Measurements from ENCODE around the gene PIGR. TPM values are rescaled to one million over a fixed set of nuclear protein-coding genes. Genes with fewer than 3 reads are reported as not detected.

Gene PIGR
- total and polyA plus RNA-seq, 2 donors from 2014 or later = 187 to 841 TPM

DNA sequence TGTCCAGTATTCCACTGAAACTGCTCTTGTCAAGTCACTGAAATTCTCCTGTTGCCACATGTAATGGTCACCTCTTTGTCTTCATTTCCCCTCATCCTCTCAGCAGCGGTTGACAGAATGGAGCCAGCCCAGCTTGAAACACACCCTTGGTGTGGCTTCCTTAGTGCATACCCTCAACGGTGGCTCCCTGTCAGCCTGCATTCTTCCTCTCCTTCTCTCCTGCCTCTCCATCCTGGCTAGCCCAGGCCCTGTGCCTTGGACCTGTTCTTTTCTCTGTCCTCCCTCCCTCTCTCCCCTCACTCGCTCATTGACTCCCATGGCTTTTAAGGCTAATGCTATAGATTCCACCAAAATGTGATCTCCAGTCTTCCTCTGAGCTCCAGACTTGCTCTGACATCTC, 28.2 kb downstream of the PIGR start:
- Histone ChIP-seq H3K4me1 (ENCODE audit: control insufficient read depth in 2 of 3, insufficient read depth in 2 of 3, low read depth in 1 of 3, low read length in 3 of 3) (no peaks in the 10 kb centered on the region), H3K9me3 (ENCODE audit: control insufficient read depth in 2 of 3, insufficient read depth in 1 of 3, low read length in 3 of 3) (no peaks in the 10 kb centered on the region), H3K4me3 (ENCODE audit: low read length in 3 of 3) (no peak overlapping the region), H3K27ac (ENCODE audit: low read depth in 2 of 2, low read length in 2 of 2) (no peak overlapping the region), H3K27me3 (ENCODE audit: control insufficient read depth, insufficient read depth, low read length) (no peaks in the 10 kb centered on the region), H3K9ac (ENCODE audit: low read length in 3 of 3) (no peak overlapping the region), H3K36me3 (ENCODE audit: control insufficient read depth in 2 of 3, insufficient read depth in 3 of 3, low read length in 3 of 3) (no peaks in the 10 kb centered on the region)
- TF ChIP-seq, protein P1, sequence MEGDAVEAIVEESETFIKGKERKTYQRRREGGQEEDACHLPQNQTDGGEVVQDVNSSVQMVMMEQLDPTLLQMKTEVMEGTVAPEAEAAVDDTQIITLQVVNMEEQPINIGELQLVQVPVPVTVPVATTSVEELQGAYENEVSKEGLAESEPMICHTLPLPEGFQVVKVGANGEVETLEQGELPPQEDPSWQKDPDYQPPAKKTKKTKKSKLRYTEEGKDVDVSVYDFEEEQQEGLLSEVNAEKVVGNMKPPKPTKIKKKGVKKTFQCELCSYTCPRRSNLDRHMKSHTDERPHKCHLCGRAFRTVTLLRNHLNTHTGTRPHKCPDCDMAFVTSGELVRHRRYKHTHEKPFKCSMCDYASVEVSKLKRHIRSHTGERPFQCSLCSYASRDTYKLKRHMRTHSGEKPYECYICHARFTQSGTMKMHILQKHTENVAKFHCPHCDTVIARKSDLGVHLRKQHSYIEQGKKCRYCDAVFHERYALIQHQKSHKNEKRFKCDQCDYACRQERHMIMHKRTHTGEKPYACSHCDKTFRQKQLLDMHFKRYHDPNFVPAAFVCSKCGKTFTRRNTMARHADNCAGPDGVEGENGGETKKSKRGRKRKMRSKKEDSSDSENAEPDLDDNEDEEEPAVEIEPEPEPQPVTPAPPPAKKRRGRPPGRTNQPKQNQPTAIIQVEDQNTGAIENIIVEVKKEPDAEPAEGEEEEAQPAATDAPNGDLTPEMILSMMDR (IDR thresholded peaks at IDR 0.05; ENCODE audit: borderline replicate concordance, extremely low read depth, insufficient read depth) = no peak
- intact Hi-C loops (cut with DNase I) = no loop called here
- FAIRE-seq = no peak
- peak in 1 of 5 donors; percentile 9 for DNase-seq

DNA sequence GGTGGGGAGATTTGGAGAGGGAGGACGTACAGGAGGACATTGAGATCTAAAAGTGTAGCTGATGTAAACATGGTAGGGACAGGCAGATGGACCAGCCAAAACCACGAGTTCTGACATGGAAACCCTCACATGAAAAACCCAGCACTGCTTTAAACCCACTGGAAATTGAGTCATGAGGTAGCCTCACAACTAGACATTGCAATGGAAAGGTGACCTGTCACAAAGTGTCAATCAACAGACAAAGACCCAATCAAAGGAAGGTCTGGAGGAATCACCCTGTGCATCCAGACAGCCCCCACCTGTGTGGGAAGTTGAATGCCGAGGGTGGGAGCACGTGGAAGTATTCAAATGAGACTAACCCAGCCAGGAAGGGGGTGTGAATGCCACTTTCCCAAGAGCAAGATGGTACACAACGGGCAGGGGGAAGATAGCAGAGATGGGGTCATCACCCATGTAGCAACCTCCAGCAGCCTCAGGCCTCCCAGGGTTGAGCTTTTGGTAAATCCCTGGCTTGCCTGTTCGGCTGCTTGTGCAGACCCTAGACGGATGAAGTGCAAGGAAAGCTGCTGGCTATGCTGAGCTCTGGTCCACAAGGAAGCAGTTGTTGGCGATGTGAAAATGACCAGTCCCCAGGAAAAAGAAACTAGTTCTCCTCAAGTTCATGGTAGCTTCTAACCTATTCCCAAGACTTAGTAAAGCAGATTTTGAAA, 30.1 kb downstream of the PIGR start:
- intact Hi-C loops (cut with DNase I) = no loop called here
- H3K27me3 ChIP-seq (ENCODE audit: control insufficient read depth, insufficient read depth, low read length) = no peaks in the 10 kb centered on the region
- FAIRE-seq (no peak), DNase-seq (peak in 1 of 5 donors; percentile 23)
- TF ChIP-seq, protein P1 (IDR thresholded peaks at IDR 0.05; ENCODE audit: borderline replicate concordance, extremely low read depth, insufficient read depth) = no peak
- no peak overlapping the region for H3K27ac ChIP-seq (ENCODE audit: low read depth in 2 of 2, low read length in 2 of 2)
- H3K36me3 ChIP-seq (ENCODE audit: control insufficient read depth in 2 of 3, insufficient read depth in 3 of 3, low read length in 3 of 3) = no peaks in the 10 kb centered on the region
- H3K4me1 ChIP-seq (ENCODE audit: control insufficient read depth in 2 of 3, insufficient read depth in 2 of 3, low read depth in 1 of 3, low read length in 3 of 3) = no peaks in the 10 kb centered on the region
- no peaks in the 10 kb centered on the region for H3K9me3 ChIP-seq (ENCODE audit: control insufficient read depth in 2 of 3, insufficient read depth in 1 of 3, low read length in 3 of 3)
- H3K4me3 ChIP-seq (ENCODE audit: low read length in 3 of 3) = no peak overlapping the region
- no peak overlapping the region for H3K9ac ChIP-seq (ENCODE audit: low read length in 3 of 3)

DNA sequence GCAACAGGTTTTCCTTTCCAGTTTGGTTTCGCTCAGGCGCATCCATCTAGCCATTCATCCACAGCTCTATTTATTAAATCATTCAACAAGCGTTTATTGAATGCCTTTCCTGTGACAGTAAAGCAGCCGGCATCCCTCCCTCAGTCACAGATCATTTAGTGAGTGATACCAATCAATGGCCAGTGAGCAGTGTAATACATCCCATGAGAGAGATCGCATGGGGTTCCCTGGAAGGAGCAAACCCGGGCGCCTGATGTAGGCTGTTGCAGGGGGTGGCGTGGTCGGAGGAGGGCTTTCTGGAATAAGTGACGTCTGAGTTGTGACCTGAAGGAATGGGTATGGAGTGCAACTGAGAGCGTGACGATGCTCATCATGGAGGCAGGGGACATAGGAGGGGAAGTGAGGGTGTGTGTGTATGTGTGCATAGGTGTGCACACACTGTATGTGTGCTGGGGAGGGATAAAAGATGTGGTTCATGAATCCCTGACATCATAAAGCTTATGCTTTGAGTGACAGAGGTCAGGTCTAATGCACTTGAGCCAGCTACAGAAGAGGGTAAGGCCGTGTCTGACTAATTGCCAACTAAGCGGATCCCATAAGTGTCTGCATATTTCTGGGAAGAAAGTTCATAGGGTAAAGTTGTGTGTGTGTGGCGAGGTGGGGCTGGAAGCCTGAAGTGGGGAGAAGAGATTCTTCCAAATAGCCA, 31.1 kb downstream of the PIGR start:
- no peaks in the 10 kb centered on the region for H3K36me3 ChIP-seq (ENCODE audit: control insufficient read depth in 2 of 3, insufficient read depth in 3 of 3, low read length in 3 of 3)
- peak in 1 of 5 donors; percentile 47 for DNase-seq
- no peak for FAIRE-seq
- intact Hi-C loops (cut with DNase I) = no loop called here
- no peaks in the 10 kb centered on the region for H3K4me1 ChIP-seq (ENCODE audit: control insufficient read depth in 2 of 3, insufficient read depth in 2 of 3, low read depth in 1 of 3, low read length in 3 of 3)
- H3K9ac ChIP-seq (ENCODE audit: low read length in 3 of 3) = no peak overlapping the region
- TF ChIP-seq, protein P1 (IDR thresholded peaks at IDR 0.05; ENCODE audit: borderline replicate concordance, extremely low read depth, insufficient read depth) = no peak
- H3K9me3 ChIP-seq (ENCODE audit: control insufficient read depth in 2 of 3, insufficient read depth in 1 of 3, low read length in 3 of 3) = no peaks in the 10 kb centered on the region
- no peaks in the 10 kb centered on the region for H3K27me3 ChIP-seq (ENCODE audit: control insufficient read depth, insufficient read depth, low read length)
- H3K4me3 ChIP-seq (ENCODE audit: low read length in 3 of 3) = no peak overlapping the region
- no peak overlapping the region for H3K27ac ChIP-seq (ENCODE audit: low read depth in 2 of 2, low read length in 2 of 2)
